Calu3 (cell line): ENCODE results near the gene HUNK. TPM values are rescaled to one million over a fixed set of nuclear protein-coding genes. Genes with fewer than 3 reads are reported as not detected.

ENCODE experiments used
- BruUV-seq: library from RNA; stranded (reverse); fragments of 400-500 nt; replicated peaks from 2 replicates; lab custom pipeline; 2021; lab: Mats Ljungman, UMichigan
- CTCF ChIA-PET: fragments of 300-600 bp; sonication (Branson Sonifier 250); formaldehyde crosslinking; loops from one replicate; lab custom pipeline; 2022; ENCODE audit warnings: antibody characterized with exemption; lab: Charles Lee
- DNase-seq: peaks from one replicate; pipeline ENCODE4 v3.0.0; 2022
- H3K27ac Mint-ChIP-seq: one replicate; pipeline ENCODE4 v1.8.0; 2022; ENCODE audit warnings: mixed read lengths; ENCODE audit not compliant: unreplicated experiment
- H3K27me3 Mint-ChIP-seq: one replicate; pipeline ENCODE4 v1.8.0; 2022; ENCODE audit warnings: mixed read lengths; ENCODE audit not compliant: unreplicated experiment
- H3K36me3 Mint-ChIP-seq: one replicate; pipeline ENCODE4 v1.8.0; 2022; ENCODE audit warnings: mild to moderate bottlenecking, moderate library complexity, mixed read lengths; ENCODE audit not compliant: insufficient read depth, unreplicated experiment
- H3K4me1 Mint-ChIP-seq: one replicate; pipeline ENCODE4 v1.8.0; 2022; ENCODE audit warnings: mild to moderate bottlenecking, low read depth, mixed read lengths; ENCODE audit not compliant: unreplicated experiment
- H3K4me3 Mint-ChIP-seq: one replicate; pipeline ENCODE4 v1.8.0; 2022; ENCODE audit warnings: mild to moderate bottlenecking, low read depth, moderate library complexity, mixed read lengths; ENCODE audit not compliant: unreplicated experiment
- H3K9me3 Mint-ChIP-seq: one replicate; pipeline ENCODE4 v1.8.0; 2022; ENCODE audit warnings: low read depth, mixed read lengths; ENCODE audit not compliant: unreplicated experiment
- CTCF ChIP-seq: fragments of 200-600 bp; IDR thresholded peaks from one replicate; pipeline ENCODE4 v1.8.0; 2022; ENCODE audit warnings: antibody characterized with exemption; ENCODE audit not compliant: unreplicated experiment
- intact Hi-C: fragments of 100-400 bp; cut with micrococcal nuclease; formaldehyde crosslinking; loops from one replicate; pipeline ENCODE4 v1.10.0; 2022; ENCODE audit not compliant: unreplicated experiment
- total RNA-seq: library from RNA; stranded (reverse); gene quantifications from 2 replicates; pipeline ENCODE4 v1.2.3, GENCODE V29; 2022

The HUNK gene
- total RNA-seq, 1 experiment from 2014 or later, result 2.3 TPM

GRCh38 chr21:31927689-31928353 is 55.0 kb downstream of the HUNK start:
- intact Hi-C loops, result no loop called here
- Mint-ChIP-seq H3K27me3 (no peaks in the 10 kb centered on the region), H3K4me1 (no peaks in the 10 kb centered on the region), H3K9me3 (no peaks in the 10 kb centered on the region), H3K36me3 (no peaks in the 10 kb centered on the region), H3K4me3 (no peak overlapping the region), H3K27ac (no peak overlapping the region)
- DNase-seq, result no peak
- no peak for TF ChIP-seq CTCF
- CTCF ChIA-PET, result interaction anchor here (1.2 kb wide), 1 partner anchor 11 kb away, joined by 4 read pairs; no protein-coding TSS in a partner anchor
- no TSS peak for BruUV-seq

- Mint-ChIP-seq H3K4me3 (no peak overlapping the region), H3K36me3 (no peaks in the 10 kb centered on the region)
Observed at GRCh38 chr21:31928656-31929055, 55.8 kb downstream of the HUNK start.

GRCh38 chr21:31929548-31929947 is 56.7 kb downstream of the HUNK start:
- Mint-ChIP-seq H3K9me3 (no peaks in the 10 kb centered on the region), H3K36me3 (no peaks in the 10 kb centered on the region), H3K27ac (no peak overlapping the region), H3K4me1 (no peaks in the 10 kb centered on the region), H3K27me3 (no peaks in the 10 kb centered on the region), H3K4me3 (no peak overlapping the region)
- intact Hi-C loops, result no loop called here
- CTCF ChIA-PET, result no interaction called here
- TF ChIP-seq CTCF, result no peak
- no TSS peak for BruUV-seq
- DNase-seq, result no peak

More at GRCh38 chr21:31928656-31929055, 55.8 kb downstream of the HUNK start:
- no peak for TF ChIP-seq CTCF
- H3K27me3 Mint-ChIP-seq, result no peaks in the 10 kb centered on the region
- H3K4me1 Mint-ChIP-seq, result no peaks in the 10 kb centered on the region
- intact Hi-C loops, result no loop called here
- no peak overlapping the region for H3K27ac Mint-ChIP-seq
- no TSS peak for BruUV-seq
- CTCF ChIA-PET, result no interaction called here
- DNase-seq, result no peak
- H3K9me3 Mint-ChIP-seq, result no peaks in the 10 kb centered on the region

- CTCF ChIA-PET, result interaction anchor here (0.6 kb wide), 1 partner anchor 10 kb away, joined by 5 read pairs; no protein-coding TSS in a partner anchor
- DNase-seq, result no peak
- Mint-ChIP-seq H3K36me3 (no peaks in the 10 kb centered on the region), H3K27ac (no peak overlapping the region), H3K9me3 (no peaks in the 10 kb centered on the region), H3K4me1 (no peaks in the 10 kb centered on the region), H3K4me3 (no peak overlapping the region), H3K27me3 (no peaks in the 10 kb centered on the region)
- BruUV-seq, result no TSS peak
- intact Hi-C loops, result no loop called here
- no peak for TF ChIP-seq CTCF
Observed at GRCh38 chr21:31930001-31930400, 57.2 kb downstream of the HUNK start.
